HL-60/S4 (cell line): ENCODE measurements around the gene LUC7L3.

Experiments used
- in situ Hi-C: fragments of 300-500 bp; cut with MboI; formaldehyde crosslinking; loops from 2 replicates; pipeline ENCODE4 v1.14.3; 2022; ENCODE audit warnings: low sequenced_read_pairs

The LUC7L3 gene

DNA sequence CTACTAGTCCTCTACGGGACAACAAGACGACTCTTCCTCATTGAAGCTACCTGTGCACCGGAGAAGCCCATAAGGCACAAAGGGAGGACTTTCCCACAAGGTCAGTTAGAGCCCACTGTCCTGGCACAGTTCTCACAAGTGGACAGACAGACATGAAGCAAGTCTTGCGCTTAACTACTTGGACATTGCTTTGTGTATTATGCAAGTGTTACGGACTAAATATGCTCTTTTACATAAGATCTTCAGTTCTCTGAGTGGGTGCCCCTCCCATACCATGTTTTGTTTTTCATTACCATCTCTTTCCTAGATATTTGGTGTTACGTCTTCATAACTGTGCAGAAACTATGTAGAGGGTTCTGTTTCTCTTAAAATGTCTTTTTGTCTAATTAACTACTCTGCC lies 29.8 kb downstream of the LUC7L3 start:
- in situ Hi-C loops: no loop called here

DNA sequence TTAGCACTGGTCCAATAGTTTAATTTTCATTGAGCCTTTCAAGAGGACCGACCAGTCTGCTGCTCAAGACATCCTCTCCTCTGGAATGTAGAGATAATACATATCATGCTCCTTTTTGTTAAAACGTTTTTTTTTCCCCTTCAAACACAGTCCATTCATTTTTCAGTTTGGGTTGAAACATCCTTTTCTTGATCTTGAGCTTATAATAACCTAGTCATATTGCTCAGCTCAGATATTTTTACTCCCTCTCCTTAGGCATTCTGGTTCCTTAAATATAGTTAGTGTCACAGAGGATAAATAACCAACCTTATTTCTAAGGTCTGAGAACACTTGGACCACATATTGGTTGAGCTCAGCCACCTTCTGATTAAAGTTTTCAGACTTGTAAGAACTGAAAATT lies 35.1 kb downstream of the LUC7L3 start:
- in situ Hi-C loops: no loop called here

DNA sequence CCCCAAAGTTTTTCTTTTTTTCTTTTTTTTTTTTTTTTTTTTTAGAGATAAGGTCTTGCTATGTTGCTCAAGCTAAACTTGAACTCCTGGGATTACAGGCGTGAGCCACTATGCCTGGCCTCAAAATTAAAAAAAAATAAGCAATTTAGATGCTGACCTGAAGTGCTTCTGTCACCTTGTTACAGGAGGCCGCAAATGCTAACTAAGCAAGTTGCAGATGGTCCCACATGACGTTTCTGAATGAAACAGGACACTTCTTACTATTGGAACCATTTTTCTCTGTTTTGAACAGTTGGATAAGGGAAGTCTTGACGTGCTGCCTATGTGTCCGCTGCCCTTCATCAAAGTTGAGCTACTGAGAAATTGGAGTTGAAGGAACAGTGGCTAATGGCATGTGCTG lies 39.1 kb downstream of the LUC7L3 start:
- in situ Hi-C loops: no loop called here

DNA sequence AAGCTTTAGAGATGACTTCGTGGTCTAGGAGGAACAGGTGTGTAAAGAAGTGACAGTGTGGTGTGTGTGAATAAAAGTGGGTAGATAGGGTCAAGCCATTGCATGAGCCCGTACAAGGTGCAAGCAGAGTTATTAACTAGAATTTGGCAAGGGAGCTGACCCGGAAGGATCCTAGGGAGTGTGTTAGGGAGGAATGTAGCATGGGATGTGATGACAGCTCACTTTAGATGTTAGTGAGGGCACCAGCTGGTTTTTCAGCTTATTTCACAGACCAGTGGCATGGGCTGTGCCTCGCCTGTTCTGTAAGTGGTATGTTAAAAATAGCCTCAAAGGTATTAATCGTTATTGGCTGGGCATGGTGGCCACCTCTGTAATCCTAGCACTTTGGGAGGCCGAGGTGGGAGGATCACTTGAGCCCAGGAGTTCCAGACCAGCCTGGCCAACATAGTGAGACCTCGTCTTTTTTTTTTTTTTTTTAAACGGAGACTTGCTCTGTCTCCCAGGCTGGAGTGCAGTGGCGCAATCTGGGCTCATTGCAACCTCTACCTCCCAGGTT lies 39.7 kb downstream of the LUC7L3 start:
- in situ Hi-C loops: no loop called here

DNA sequence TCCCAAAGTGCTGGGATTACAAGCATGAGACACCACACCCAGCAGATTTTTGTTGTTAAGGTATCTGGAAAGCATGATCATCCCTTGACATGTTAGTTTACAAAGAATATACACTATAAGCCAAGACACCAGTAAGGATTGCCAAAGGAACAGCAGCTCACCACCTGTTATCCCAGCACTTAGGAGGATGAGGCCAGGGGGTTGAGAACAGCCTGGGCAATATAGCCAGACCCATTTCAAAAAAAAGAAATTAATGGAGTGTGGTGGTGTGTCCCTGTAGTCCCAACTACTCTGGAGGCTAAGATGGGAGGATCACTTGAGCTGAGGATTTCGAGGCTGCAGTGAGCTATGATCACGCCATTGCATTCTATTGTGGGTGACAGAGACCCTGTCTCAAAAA lies 42.8 kb downstream of the LUC7L3 start:
- in situ Hi-C loops: no loop called here

DNA sequence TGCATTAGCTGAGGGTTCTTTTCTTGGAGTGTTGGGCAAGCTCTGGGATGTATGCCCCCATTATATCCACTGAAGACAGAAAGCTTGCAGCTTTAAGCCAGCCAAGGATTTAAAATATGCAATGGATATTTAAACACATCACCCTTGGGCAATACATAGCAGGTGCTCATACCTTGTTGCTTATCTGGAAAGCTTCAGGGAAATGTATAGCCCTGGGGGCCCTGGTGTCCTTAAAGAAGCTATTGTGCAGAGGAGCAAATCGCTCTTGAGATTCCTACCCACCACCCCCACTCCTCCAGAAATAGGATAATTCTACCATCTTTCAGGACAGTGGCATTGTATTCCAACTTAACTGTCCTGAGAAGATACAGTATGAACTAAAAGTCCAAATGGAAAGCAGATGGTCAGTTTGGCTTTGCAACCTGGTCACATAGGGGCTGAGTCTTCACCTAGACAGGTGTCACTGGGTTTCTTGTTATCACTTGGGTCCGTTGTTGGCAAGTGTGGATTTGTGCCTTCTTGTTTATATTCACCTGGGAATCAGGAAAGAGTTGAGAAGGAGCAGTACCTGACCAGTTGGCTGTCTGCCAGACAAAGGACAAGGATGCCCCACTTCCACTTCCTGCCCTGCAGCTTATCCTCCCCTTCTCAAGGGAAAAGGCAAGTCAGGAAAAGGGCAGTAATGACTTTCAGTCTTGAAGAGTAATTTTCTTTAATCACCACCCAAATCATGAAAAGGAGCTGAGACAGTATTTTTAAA lies 44.5 kb downstream of the LUC7L3 start:
- in situ Hi-C loops: no loop called here

DNA sequence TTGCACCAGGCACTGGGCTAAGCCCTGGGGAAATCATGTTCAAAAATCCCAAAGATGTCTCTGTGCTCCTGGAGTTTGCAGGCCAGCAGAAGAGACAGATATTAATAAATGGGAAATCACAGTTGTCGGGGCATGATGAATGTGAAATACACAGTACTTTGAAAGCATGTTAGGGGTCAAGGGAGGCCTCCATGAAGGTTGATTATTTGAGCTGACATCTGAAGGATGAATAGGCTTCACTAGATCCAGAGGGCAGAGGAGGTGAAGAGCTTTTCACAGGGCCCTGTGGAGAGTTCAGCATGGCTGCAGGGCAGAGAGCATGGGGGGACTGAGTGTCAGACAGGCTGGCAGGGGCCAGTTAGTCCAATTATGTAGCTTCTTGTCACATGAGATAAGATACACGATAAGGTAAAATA lies 45.3 kb downstream of the LUC7L3 start:
- in situ Hi-C loops: no loop called here

DNA sequence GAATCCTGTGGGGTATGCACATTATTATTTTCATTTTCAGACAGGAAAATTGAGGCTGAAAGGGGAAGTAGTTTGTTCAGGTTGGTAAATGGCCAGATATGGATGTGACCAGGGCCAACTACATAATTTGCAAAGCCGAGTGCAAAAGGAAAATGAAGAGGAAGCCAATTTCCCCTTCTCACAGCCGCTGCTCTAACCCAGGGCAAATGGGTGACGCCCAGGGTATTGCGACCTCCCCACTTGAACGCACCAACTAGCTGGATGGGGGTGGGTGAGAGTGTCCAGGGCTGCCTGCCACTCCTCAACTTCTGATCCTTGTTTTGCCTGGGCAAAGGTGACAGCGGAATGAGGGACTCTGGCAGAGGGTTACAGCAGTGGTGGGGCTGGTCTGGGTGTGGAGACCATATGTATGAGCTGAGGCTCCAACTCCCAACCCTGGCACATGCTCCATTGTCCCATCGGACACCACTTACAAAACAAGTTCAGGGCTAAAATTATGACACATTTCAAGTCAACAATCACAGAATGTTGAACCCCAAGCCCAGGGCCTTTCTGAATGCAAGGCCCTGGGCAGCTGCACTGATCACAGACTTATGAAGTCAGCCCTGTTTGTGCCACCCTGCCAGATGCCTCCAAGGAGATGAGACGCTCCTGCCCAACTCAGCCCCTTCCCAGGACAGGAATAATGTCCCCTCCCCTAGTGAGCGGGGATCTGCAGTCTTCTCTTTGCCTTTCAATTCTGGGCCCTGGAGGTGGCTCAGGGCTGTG lies 46.2 kb downstream of the LUC7L3 start:
- in situ Hi-C loops: no loop called here

DNA sequence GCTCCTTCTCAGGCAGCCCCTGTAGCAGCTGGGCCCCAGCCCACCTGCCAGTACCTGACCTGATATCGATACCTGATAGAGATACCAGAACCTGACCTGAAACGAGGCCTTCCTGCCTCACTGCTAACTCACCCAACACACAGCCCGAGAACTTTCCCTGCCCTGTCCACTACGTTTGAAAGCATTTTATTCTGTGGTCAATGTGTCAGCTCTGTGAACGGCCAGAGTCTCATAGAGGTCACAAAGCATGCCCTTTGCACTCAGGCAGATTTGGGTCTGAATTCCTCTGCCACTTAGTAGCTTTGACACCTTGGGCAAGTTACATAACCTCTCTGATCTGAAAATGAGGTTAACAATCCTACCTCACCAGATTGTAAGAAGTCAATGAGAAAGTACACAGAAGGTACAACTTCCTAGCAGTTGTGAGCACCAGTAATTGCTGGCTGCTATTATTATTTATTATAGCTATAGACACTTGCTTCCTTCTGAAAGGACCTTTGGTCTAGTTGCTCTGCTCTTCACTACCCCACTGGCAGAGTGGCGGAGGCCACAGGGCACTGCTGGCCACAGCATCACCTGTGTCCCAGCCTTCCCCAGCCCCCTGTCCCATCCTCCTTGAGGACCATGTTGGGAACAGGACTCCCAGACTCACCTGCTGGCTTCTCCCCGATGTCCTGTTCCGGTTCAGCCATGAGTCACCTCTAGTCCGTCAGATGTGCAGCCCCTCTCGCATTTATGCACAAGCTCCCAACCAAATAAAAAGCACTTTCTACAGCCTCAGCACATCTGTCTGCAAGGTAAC lies 47.0 kb downstream of the LUC7L3 start:
- in situ Hi-C loops: no loop called here

DNA sequence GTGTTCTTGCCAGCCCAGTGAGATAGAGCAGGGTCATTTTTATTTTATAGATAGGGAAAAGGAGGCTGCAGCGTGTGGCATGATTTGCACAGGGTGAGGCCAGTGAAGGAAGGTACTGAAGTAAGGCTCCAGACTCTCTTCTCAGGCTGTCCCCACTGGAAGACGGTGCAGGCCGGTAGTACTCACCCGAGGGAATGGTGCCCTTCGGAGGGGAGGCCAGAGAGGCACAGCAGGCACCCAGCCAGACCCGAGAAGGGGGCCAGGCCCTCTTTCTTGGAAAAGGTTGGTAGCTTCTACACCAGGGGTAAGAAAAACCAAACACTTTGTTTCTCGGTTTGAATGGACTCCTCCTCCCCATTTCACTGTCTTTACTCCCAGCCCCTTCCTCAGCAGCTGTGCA lies 47.6 kb downstream of the LUC7L3 start:
- in situ Hi-C loops: no loop called here

DNA sequence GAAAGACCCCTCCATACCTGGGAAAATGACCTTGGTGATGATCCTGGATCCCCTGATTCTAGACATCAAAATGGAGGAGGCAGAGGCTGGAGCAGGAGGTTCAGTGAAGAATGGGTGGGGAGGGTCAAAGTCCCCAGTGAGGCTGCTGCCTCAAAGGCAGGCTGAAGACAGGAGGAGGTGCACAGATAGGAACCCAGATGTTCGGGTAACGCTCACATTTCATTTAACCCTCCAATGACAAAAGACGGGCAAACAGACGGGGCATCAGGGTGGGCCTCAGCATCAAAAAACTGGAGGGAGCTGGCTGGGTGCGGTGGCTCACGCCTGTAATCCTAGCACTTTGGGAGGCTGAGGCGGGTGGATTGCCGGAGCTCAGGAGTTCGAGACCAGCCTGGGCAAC lies 48.0 kb downstream of the LUC7L3 start, which contains the start of gene ANKRD40CL:
ANKRD40CL (minus strand) TSS at position 73 of the 400 bp plus-strand sequence. CDS start 605 bp downstream, outside the sequence.
- in situ Hi-C loops: no loop called here

DNA sequence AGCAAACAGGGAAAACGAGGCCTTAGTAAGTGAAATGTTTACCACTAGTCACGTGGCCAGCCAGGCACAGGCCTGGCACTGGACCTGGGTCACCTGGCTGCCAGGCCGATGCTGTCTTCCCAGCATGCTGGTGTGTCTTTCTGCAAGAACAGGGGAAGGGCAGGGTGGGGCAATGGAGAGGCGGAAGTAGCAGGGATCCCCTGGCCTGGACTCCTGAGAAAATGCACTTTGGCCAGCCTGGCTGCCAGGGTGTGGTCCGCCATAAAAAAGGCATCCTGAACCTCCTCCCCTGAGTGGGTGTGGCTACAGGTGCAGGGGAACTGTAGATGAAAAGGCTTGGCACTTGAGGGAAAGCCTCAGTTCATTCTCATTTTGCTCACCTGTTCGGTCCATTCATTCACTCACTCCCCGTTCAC lies 49.0 kb downstream of the LUC7L3 start:
- in situ Hi-C loops: no loop called here

DNA sequence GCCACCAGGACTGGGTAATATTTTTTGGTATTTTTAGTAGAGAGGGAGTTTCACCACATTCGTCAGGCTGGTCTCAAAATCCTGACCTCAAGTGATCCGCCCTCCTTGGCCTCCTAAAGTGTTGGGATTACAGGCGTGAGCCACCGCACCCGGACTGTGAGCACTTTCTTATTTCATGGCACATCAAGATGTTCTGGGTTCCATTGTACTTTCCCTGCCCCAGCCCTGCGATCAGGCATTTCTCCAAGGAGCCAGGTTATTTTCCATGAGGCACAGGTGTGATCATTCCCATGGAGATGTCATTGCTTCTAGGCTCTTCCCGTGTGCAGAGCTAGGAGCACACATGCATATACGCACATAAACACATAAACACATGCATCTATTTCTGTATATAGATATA lies 50.5 kb downstream of the LUC7L3 start:
- in situ Hi-C loops: no loop called here

DNA sequence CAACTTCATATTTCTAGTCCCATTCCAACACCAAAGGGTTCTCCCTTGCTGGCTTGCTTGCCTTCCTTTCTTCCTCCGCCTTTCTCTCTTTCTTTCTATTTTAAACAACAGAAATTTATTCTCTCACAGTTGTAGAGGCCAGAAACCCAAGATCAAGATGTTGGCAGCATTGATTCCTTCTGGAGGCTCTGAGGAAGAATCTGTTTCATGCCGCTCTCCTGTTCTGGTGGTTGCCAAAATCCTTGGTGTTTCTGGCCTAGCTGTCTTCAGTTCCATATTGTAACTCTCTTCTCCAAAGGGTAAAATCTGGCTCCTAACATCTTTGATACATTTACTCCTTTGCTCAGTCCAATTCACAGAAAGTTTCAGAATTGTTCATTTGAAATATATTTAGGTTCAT lies 50.9 kb downstream of the LUC7L3 start:
- in situ Hi-C loops: no loop called here

DNA sequence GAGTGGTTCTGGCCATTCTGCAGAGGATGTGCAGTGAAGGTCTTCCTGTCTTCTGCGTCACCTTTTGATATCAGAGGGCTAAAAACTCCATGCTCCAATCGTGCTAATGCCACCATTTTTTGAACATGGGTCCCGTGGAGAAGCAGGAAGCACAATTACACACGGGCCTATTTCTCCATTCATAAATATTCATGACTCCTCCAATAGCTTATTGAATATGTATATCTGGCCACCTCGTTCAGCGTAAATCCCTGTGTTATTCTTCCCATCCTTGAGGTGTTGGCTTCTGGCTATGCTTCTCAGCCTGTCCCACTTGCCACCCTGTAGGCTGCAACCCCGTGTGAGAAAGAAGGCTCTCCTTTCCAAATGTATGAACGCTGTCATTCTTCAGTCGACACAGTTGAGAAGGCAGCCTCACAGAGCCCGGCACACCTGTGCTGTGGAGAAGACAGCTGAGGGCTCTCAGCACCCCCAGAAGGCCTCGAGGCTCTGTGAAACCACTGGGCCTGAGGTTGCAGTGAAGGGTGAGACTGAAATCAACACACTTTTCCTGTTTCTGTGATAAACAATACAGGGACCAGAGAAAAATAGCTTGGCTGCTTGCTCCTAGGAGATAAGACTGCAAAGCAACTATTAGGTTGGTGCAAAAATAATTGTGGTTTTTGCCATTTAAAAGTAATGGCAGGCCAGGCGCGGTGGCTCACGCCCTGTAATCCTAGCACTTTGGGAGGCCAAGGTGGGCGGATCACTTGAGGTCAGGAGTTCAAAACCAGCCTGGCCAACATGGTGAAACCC lies 52.8 kb downstream of the LUC7L3 start:
- in situ Hi-C loops: no loop called here

DNA sequence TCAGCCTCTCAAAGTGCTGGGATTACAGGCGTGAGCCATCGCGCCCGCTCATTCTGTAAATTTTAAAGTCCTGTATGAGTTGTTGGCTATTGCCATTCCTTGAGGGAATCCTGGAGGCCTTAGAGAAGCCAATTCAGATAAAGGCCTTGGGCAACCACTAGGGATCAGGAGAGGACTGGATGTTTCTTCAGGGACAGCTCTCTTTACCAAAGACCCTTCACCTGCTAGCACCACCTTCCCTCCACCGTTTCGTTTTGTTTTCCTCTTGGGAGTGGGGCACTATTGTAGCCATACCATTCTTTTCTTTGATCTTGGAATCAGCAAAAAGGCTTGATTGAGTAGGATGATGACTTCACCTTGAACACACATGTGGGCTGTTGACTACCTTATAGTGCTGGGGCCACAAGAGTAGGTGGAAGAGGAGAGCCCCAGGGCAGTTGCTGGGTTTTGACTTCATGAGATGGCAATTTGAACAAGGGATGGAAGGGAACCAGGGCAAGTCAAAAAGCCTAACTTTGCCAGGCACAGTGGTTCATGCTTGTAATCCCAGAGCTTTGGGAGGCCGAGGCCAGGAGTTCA lies 54.9 kb downstream of the LUC7L3 start:
- in situ Hi-C loops: no loop called here

DNA sequence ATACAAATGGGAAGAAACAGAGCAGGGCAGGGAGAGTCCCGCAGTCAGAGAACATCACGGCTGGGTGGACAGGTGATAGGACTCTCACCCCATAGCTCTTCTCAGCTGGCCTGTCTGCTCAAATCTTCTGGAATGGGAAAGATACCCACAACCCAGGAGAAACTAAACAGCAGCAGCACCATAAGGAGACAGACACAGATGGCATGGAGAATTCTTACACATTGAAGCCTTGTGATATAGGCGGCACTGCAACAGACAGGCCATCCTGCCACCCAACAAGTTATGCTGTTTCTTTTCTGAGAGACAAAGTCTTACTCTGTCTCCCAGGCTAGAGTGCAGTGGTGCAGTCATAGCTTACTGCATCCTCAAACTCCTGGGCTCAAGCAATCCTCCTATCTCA lies 56.5 kb downstream of the LUC7L3 start:
- in situ Hi-C loops: no loop called here

DNA sequence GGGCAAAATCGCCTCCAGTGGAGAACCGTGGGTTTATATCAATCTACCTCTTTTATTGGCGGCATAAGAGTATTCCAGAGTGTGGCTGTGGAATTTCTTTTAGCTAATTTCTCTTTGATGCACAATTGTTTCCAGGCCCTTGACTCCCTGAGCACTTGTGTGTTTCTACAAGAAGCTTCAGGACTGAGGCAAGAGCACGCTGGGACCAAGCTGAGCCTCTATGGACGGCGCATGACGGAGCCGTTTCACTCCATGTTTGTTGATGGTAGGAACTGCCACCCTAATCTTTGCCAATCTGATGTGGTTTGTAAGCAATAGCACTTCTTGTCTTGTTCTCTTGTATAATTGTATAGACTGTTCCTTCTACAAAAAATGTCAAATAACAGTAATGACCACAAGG lies 59.1 kb downstream of the LUC7L3 start:
- in situ Hi-C loops: no loop called here

DNA sequence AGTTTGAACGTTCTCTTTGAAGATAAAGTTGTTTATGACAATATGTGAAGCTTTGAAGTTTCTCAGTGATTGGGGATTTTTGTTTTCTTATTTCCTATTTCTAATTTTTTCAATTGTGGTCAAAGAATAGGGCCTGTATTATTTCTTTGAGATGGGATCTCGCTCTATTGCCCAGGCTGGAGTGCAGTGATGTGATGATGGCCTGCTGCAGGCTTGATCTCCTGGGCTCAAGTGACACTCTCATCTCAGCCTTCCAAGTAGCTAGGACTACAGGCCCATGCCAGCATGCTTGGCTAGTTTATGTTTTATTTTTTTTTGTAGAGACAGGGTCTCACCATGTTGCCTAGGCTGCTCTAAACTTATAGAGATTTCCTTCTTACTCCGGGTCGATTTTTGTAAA lies 59.6 kb downstream of the LUC7L3 start:
- in situ Hi-C loops: no loop called here

DNA sequence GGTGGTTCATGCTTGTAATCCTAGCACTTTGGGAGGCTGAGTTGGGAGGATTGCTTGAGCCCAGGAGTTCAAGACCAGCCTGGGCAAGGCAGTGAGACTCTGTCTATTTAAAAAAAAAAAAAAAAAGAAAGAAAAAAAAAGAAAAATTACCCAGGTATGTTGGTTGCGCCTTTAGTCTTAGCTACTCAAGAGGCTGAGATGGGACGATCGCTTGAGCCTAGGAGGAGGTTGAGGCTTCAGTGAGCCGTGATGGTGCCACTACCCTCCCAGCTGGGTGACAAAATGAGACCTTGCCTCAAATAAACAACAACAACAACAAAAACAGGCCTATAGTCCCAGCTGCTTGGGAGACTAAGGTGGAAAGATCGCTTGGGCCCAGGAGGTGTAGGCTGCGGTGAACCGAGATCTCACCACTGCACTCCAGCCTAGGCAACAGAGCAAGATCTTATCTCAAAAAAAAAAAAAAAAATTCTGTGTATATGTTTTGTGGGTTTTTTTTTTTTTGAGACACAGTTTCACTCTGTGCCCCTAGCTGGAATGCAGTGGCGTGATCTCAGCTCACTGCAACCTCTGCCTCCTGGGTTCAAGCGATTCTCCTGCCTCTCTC lies 60.4 kb downstream of the LUC7L3 start:
- in situ Hi-C loops: loop anchor here (5.0 kb wide), 1 partner anchor 172 kb away; no protein-coding TSS in a partner anchor
